GM21717 (cell line): ENCODE measurements around the gene ABHD10.

Experiments used
- ATAC-seq: cut with Tn5 transposase; IDR thresholded peaks from one replicate; pipeline ENCODE4 v1.9.1; 2021; ENCODE audit warnings: mild to moderate bottlenecking, moderate library complexity; ENCODE audit not compliant: unreplicated experiment

Gene ABHD10

DNA sequence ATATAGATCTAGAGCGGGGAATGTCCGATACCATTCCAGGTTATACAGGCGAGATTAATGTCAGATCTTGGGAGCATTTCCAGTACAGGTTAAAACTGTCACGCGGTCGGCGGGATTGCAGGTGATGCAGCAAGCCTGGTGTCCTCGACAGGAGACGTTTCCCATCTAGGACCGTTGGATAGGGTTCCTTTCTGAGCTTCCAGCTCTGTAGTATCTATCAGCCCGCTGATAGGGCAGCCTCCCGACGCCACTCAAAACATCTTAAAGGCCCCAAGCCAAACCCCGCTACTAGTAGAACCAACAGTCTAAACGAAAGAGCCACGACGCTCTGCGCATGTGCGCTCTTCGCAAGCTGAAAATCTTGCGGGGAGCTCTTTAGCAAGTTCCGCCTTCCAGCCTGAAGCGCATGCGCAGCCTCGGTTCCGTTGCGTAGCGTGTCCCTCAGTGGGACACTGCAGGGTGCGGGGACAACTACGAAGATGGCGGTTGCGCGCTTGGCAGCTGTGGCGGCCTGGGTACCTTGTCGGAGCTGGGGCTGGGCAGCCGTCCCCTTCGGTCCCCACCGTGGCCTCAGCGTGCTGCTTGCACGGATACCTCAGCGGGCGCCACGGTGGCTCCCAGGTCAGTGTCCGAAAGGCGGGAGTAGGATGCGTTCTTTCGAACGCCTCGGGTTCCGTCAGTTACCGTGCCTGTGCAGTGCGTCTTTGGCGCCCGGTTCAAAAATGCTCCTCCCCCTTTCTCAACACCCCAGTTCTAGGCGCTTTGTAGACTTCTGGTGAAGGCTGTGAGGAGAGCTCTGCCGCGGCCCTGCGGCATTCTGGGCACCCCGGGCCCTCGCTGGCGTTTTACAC is at the start of gene ABHD10:
TSS of gene ABHD10 (plus strand) at position 444 of the 851 bp plus-strand sequence. CDS start at position 480, 36 bp downstream.
- peak; percentile 96 for ATAC-seq

DNA sequence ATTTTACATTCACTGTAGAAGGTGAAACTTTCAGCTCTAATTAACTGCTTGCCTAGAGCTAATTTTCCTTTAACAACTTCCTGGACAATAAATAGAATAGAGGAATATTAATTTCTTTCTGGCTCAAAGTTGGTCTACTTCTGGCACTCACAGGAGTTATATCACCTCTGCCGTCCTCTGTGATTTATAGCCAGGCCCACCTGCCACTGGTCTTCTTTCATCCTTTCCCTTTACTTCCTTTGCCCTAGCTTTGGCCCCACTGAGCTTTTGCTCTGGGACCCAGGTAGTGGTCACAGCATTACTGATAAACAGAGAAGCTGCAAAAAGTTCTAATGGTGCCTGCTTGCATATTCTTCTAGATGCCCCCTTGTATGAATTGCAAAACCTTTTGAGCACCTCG is 49.3 kb upstream of the ABHD10 start:
- ATAC-seq = no peak

GRCh38 chr3:111932946-111933345 is 45.9 kb upstream of the ABHD10 start:
- no peak for ATAC-seq

GRCh38 chr3:111936191-111936841 is 42.5 kb upstream of the ABHD10 start:
- no peak for ATAC-seq

DNA sequence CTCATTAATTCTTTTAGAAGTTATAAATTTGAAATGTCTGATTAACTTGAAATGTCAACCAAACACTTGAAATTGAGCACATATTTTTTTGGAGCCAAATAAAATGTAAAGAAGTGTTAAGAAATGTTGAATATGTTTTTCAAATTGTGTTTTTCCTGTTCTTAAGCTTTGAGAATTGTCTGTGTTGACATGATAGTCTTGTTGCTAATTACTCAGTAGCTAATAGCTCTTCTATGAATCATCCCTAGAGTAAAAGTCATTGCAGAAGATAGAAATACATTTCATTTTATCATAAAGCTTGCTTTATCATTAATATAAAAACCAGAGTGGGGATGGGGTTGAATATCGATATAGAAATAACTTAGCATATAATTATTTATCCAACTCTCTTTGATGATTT is 41.9 kb upstream of the ABHD10 start:
- ATAC-seq = no peak

DNA sequence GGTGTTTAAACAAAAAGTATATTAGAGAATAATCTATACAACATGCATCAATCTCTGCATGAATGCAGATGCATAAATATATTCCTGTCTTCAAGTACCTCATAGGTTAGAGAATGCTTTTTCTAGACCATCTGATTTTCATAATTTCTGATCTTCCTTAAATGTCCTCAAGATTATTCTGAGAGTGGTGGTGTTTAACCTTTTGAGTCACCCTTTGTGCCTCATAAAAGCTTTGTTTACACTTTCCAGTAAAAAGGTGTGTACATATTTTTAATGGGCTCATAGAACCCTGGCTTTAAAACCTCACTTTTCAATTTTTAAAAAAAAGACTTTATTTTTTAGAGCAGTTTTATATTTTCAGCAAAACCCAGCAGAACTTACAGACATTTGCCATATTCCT is 41.0 kb upstream of the ABHD10 start:
- no peak for ATAC-seq

GRCh38 chr3:111939873-111940272 is 39.0 kb upstream of the ABHD10 start:
- ATAC-seq = no peak

DNA sequence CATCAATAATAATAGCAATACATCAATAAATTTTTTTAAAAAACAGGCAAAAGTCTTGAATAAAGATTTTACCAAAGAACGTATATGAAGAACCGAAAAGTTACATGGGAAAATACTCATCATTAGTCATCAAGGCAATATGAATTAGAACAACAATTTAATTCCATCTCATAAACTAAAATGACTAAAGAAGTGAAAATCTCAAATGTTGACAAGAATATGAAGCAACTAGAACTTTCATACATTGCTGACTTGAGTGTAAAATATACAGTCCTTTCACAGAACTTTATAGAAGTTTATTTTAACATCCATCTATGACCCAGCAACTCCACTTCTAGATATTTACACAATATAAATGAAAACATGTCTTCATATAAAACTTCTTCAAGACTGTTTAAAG is 35.3 kb upstream of the ABHD10 start:
- no peak for ATAC-seq

- ATAC-seq = no peak
Observed at GRCh38 chr3:111944372-111944771, 34.5 kb upstream of the ABHD10 start.

DNA sequence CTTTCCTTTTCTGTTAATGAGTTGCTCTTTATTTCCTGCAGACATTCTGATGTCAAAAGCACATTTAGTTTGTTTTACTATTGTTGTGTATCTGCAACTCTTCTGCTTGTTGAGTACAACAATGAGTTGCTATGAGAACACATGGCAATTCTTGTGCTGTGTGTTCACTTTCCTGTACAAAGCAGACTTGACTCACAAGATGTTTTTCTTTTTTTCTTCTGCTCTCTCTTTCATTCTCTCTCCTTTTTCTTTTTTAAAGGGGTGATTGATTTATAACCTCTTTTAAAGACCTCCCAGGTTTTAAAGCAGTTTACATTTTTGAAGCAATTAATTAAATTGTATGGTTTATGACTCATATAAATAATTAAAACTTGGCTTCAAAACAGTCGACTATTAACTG is 31.6 kb upstream of the ABHD10 start:
- ATAC-seq = no peak

- ATAC-seq = no peak
Observed at GRCh38 chr3:111948786-111949185, 30.0 kb upstream of the ABHD10 start.

- ATAC-seq = no peak
Observed at GRCh38 chr3:111949712-111950111, 29.1 kb upstream of the ABHD10 start.

- ATAC-seq = no peak
Observed at GRCh38 chr3:111951032-111951431, 27.8 kb upstream of the ABHD10 start.

- no peak for ATAC-seq
Observed at GRCh38 chr3:111952086-111952485, 26.7 kb upstream of the ABHD10 start.

DNA sequence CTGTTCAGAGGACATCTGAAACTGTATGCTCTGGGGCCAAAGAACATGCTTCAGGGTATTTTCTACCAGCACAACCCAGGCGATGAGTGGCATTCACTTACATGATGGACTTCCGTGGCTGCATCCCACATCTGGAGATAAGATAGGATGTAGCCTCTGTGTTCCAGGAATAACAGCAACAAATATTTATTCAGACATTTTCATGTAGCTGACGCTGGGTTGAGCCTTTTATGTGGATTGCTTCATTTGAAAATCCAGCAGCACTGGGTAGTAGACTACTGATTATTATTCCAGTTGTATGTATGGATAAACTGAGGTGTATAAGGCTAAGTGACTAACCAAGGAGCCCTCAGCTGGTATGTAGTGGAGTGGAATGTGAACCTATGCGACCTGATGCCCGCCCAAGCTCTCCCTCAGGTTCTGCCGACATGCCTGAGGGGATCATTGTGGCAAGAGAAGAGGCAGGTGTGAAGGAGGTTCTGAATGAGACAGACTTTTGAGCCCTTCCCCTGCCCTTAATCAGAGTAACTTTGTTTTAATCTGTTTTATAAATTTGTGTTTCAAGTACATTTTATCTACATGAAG is 25.9 kb upstream of the ABHD10 start:
- ATAC-seq = no peak

GRCh38 chr3:111954228-111954990 is 24.4 kb upstream of the ABHD10 start:
- ATAC-seq = no peak

- no peak for ATAC-seq
Observed at GRCh38 chr3:111955876-111956275, 22.9 kb upstream of the ABHD10 start.

DNA sequence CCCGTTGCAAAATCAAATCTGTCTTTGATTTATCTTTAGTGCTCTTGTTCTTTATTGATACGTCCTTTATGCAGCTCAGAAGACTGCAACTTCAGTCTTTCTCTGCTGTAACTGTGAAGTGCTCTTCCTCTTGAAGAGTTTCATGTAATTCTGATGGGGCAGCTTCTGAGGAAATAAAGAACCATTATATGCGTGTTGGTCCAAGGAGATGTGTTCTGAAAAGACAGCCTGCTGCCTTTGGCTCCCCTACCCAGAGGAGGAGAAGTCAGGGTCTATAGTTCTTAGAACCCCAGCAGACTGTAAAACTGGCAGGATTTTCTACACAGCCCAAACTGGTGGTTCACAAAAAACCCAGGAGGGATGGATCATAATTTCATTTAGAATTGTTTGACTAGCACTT is 22.4 kb upstream of the ABHD10 start:
- ATAC-seq = no peak

DNA sequence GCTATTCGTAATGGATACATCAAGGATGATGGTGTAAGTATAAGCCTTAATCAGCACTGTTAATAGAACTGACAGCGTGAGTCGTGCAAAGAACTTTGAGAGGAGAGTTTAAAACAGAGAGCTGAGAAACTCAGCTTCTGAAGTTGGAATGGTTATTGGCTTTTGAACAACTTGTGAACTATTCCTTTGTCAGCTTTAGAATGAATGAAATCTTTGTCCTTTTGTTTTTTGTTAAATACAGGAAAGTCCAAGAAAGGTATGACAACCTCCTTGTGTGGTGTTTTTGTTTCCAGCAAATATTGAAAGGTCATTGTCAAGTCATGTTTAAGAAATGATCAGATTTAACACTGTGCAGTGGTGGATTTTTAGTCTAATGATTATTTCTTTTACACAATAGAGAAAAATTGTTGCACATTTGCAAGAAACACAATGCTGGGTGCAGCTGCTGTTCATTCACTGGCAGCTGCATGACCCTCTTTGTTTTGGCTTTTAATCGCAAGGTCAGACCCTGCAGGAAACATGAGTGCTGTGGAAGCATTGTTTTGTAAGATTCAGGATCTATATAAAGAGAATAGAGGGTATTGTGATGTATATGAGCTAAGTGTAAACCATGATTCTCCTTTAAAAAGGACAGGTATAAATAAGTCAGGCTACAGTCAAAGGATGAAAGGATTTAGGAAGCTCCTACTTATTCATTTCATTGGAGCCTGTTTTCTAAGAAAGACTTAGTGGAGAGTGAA is 21.7 kb upstream of the ABHD10 start:
- ATAC-seq = no peak

- ATAC-seq = no peak
Observed at GRCh38 chr3:111961461-111962164, 17.2 kb upstream of the ABHD10 start.
